ENCODE measurements around the gene PAPSS1.

Gene PAPSS1

DNA sequence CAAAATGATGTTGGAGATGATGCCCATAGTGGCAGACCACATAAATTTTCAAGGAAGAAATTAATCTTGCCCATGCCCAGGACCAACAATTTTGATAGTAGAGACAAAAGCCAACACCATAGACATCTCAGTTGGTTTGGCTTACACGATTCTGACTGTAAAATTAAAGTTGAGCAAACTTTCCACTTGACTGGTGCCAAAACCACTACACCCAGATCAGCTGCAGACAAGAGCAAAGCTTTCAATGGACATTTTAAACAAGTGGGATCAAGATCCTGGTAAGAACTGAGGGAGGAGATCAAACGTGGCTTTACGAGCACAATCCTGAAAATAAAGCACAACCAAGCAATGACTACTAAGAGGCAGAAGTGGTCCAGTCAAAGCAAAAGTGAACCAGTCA lies 90.7 kb downstream of the PAPSS1 start:
- DNase-seq (ENCODE audit: low read depth), result no peak

DNA sequence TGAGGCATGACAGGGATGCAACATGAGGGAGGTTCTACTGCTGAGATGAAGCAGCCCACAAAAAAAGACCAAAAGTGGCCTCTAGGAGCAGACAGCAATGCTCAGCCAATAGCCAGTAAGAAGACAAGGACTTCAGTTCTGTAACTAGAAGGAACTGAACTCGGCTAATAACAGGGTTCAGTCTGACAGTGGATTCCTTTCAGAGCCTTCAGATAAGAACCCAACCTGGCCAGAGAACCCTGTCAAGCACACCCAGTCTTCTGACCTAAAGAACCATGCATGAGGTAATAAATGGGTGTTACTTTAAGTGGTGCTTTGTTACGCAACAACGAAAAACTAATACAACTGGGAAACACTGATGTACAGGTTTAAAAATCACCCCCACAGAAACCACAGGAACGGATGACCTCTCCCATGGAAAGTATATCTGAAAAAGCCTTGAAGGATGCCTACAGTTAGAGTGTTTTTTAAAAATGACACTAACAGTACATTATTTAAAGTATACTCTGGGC lies 94.6 kb downstream of the PAPSS1 start:
- DNase-seq (ENCODE audit: low read depth), result no peak

DNA sequence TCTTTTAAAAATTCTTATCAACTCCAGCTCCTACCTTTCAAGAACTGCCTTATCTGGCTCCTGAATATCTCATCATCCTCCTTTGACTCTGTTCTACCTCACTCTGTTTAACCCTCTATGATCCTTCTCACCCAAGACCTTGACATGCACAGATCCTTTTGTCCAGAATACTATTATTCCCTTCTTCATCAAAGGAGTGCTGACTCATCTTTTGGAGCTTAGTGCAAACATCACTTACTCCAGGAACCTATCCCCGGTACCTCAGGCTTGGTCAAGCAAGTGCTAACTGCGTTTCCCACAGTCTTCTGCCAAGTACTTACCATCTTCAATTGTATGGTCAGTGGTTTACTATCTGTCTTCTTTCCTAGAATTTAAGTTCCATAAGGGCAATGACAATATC lies 96.0 kb downstream of the PAPSS1 start:
- DNase-seq (ENCODE audit: low read depth), result no peak

DNA sequence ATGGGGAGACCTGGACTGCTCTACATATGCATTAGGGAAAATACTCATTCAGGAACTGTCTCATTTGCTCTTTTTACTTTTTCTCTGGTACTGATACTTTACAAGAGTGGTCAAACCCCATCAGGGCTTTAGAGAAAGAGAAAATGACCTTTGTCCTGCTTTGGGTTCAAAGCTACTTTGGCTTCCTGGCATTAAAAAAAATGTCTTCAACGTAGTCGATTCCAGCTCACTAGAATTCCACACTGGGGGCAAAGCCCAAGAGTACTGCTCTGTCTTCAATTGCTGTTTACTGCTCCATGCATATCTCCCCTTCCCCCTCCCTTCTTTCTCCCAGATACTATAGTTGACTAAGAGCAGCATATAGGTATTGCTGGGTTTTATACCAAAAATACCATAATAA lies 98.0 kb downstream of the PAPSS1 start:
- DNase-seq (ENCODE audit: low read depth), result no peak

DNA sequence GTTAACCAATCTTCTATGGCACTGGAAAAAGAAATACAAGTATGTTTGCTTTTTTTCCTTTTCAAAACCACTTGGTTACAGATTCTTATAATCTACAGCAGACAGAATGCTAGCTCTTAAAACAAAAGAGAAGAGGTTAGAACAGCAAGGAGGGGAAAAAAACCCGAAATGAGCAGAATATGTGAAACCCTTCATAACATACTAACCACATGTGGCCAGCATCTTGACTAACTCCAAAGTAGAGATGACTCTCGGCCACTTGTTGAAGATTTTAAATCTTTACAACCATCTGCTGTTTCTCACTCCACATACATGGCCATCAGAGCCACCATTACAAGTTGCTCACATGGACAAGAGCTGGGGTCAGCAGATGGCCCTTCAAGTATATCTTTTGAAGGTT lies 100.3 kb downstream of the PAPSS1 start:
- no peak for DNase-seq (ENCODE audit: low read depth)

DNA sequence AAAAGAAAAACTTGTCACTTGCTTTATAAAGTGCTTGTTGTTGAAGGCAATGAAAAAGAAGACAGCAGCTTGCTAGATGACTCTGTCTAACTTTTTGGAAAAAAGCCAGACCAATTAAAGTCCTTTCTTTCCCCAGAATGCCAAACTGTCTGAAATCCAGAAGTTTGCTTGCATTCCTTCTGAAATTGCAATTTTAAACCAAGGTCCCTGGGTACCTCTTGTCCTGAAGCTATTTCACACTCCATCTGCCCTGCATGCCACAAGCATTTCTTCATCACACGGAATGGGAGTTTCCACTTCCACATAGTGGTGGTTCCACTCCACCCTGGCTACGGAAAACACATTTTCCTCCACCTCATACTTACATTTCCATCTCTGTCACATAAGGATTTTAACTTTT lies 101.0 kb downstream of the PAPSS1 start:
- DNase-seq (ENCODE audit: low read depth), result peak; percentile 89

DNA sequence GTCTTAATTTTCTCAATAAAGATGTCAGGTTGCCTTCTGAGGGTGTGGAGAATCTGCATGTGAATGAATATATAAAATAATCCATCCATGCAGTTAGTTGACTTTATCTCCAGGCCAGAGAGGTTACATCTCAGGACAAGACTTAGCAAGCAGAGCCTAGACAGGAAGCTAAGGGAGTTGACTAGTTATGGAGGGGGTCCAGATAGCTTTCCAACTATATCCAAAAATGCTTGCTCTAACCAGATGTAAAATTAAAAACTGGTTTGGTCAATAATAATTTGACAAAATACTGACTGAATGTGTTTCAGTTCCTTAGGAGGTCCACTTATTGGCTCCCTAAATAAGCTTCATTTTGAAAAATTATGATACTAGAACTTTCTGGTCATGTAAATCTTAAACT lies 101.4 kb downstream of the PAPSS1 start:
- no peak for DNase-seq (ENCODE audit: low read depth)

DNA sequence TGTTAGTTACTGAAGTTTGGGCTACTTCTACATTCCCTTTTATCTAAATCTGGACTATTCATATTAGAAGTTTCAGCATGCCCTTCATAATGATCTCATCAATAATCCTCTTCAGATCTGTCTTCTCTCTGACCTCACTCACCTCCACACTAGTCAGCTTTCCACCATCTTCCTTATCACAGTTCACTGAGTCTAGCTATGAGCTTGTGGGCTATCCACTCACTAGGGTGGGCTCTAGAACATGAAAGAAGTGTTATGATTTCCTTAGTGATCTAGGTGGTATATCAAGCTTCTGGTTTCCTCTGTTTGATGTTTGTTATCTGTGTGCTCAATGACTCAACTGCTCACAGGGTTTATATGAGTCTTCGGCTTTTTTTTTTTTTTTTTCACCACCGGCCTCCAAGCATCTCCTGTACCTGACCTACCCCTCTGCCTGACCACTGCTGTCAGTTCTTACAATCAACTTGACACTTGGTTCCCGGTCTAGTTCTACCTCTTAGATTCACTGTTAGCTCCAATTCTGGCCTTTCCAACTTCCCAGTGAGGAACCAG lies 103.1 kb downstream of the PAPSS1 start:
- no peak for DNase-seq (ENCODE audit: low read depth)

DNA sequence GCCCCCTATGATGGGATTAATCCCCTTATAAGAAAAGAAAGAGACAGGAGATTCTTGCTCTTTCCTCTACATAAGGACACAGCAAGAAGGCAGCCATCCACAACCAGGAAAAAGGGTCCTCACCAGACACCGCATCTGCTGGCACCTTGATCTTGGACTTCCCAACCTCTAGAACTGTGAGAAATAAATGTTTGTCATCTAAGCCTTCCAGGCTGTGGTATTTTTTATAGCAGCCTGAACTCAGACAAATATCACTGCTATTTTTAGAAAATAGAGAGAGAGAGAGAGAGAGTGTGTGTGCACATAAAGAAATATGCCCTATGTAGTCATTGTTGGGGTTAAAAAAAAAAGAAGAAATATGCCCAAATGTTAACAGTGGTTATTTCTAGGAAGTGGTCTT lies 104.2 kb downstream of the PAPSS1 start:
- DNase-seq (ENCODE audit: low read depth), result no peak

DNA sequence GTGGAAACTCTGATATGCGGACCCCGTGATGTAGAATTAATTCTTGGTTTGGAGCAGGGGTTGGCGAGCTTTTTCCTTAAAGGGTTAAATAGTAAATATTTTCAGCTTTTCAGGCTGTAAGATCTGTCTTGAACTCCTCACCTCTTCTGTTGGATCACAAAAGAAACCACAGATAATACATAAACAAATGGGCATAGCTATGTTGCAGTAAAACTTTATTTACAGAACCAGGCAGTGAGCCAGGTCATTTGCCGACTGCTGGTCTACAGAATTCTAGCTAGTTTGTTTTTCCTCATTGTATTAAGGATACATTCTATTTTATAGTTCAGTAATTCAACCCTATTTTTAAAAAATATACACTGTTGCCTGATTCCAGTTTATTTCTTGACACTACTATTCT lies 116.6 kb downstream of the PAPSS1 start:
- DNase-seq (ENCODE audit: low read depth), result peak; percentile 28

DNA sequence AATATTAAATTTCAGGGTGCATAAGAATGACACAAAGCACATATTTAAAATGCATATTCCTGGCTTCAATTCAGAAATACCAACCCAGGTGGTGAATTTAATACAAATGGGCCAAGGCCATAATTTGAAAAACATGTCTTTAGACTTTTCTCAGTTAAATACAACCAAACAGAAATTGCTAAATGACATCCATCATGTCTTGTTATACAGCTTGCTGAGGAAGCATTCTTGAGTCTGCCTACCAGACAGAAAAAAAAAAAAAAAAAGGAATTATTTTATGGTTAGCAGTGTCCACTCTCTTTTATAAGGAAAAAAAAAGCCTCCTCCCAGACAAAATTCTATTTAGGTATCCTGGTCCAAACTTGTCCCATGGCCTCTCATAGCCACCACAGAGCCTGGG lies 119.1 kb downstream of the PAPSS1 start:
- DNase-seq (ENCODE audit: low read depth), result no peak

DNA sequence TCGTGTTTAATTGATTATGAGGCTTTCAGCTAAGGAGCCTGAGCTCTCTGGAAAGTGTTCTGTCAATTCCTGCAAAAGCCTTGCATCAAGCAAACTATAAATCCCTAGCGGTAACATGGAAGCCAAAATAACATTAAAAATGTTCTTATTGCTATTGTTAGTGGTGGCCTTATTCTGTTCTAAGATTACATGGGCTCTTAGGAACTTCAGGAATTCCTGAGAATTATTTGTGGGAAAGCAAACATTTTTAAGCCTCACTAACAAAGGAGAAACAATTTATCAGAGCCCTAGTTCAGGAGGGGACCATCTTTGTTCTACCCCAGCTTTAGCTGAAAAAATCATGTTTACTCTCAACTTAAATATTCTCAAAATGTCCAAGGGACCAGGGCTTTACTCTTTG lies 119.6 kb downstream of the PAPSS1 start:
- DNase-seq (ENCODE audit: low read depth), result peak; percentile 34

DNA sequence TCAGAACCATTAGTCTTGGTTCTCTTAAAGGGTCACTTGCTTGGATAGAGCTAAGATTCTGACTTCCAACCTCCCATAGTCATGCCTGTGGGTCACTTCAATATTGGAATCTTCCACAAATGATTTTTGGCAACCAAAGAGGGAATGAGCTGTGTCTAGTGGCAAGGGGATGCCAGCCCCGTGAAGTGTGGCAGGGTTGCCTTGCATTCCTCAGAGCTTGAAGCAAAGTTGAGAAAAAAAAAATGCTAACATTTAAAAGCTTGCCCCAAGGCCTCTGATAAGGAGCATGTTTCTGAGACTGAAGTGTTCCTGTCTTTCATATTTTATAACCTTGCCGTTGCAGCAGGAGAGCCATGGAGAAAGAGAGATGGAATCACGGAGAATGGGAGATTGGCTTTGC lies 120.2 kb downstream of the PAPSS1 start:
- no peak for DNase-seq (ENCODE audit: low read depth)

DNA sequence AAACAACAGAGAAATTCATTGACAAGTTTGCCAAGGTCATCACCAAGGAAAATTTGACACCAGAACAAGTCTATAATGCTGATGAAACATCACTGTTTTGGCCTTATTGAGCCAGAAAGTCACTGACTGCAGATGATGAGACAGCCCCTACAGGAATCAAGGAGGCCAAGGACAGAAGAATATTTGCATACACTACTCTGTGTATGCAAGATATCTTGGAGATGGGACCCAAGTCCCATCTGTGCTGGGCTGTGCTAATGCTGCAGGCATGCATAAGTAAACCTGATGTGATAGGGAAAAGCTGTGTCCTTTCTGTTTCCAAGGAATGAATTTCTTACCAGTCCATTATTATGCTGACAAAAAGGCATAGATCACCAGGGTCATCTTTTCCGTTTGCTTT lies 126.8 kb downstream of the PAPSS1 start:
- DNase-seq (ENCODE audit: low read depth), result no peak

DNA sequence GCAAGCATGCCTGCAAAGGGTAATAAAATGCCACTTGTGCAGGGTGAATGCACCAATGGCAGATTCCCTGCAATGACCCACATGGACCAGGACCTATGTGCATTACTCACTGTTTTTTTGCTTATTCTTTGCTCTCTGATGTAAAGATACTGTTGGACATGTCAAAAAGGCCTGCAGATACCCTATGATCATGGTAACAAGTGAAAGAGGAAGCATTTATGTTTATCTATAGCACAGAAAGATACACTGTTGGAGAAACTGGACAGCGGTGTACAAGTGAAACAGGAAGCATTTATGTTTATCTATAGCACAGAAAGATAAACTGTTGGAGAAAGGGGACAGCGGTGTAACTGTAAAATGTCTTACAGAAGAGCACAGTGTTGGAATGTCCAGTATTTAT lies 127.5 kb downstream of the PAPSS1 start:
- no peak for DNase-seq (ENCODE audit: low read depth)

DNA sequence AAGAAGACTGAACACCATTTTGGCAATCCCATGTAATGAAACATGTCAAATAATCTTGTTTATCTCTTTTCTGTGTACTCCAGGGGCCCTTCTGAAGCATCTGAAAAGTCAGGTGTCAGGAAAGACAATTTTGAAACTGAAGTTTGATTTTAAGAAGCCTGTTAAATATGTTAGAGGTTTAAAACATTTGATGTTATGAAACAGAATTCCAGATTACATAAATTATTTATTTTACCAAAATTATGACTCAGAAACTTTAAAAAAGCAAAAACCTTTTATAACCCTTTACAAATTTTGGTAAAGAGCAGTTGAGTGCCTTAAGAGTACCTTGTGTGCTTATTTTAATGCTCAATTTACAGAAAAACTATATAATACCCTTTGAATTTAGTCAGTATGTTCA lies 130.8 kb downstream of the PAPSS1 start:
- no peak for DNase-seq (ENCODE audit: low read depth)

DNA sequence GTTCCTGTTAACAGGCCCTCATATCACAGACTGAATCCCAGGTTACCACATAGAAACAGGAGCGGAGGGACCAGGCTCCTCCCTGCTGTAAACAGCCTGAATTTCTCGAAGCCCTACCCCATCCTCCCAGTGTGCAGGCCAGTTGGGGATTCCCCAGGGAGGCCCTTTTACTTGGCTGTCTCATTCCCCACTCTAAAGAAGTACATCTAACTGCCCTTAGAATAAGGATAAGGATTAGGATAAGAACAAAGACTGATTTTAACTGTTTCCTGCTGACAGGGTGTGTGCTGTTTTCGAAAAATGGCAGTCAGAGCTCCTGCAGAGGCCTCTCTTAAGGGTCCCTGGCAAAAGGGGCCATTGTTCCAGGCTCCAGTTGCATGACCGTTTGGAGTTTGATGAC lies 133.7 kb downstream of the PAPSS1 start:
- DNase-seq (ENCODE audit: low read depth), result no peak

DNA sequence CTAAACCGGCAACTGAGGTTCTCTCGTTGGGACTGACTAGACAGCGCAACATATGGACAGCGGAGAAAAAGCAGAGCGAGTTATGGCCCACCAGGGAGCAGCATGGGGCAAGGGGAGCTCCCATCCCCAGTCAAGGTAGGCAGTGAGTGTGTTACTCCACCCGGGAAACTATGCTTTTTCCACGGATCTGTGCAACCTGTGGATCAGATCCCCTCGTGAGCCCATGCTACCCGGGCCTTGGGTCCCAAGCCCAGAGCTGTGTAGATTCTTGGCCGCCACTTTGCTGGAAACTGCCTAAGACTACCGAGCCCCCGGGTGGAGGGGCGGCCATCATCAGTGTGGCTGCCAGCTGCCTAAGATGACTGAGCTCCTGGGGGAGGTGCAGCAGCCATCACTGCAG lies 140.9 kb downstream of the PAPSS1 start:
- DNase-seq (ENCODE audit: low read depth), result no peak

DNA sequence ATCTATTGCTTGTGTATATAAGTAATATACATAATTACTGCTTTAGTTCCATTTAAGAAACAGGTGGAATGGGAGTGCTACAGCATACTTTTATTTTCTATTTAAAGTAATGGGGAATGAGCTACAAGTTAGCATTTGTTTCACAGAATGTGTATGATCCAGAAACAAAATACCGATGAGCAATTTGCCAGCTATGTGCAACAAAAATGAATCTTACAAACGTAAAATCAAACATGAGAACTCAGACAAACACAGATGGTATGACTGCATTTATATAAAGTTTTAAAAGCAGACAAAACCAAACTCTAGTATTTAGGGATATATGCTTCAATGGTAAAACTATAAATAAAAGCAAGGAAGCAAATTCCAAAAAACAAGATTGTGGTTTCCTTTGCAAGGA lies 141.7 kb downstream of the PAPSS1 start:
- DNase-seq (ENCODE audit: low read depth), result no peak

DNA sequence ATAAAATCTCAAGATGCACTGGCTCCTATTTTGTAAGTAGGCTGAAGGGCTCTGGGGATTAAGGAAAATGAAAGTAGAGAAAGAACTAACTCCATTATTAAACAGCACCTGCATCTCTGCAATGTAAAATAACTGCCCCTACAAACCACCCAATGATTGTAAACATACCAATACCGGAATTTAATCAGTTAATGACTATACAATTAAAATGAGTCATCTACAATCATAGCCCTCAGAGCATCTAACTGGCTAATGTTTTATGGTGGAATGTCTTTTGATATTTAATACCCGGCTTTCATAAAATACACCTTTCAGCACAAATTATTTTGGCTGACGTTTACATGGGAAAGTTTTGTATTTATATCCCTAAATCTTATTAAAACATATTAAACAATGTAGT lies 142.3 kb downstream of the PAPSS1 start:
- no peak for DNase-seq (ENCODE audit: low read depth)

DNA sequence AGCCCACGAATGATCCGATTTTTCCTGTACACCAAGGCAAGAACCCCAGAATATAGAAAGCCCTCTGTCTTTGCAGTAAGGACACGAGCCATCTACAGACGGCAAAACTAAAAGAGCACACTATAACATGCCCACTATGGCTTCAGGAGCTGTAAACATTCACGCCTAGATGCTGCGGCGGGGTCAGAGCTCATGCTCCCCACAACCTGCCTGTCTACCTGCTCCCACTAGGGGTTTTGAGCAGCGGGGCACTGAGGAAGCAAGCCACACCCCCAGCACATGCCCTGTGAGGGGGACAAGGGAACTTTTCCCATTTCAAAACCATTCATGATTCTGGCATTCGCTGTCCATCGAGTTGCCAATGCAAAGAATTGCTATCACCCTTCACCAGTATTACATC lies 144.8 kb downstream of the PAPSS1 start:
- DNase-seq (ENCODE audit: low read depth), result no peak

DNA sequence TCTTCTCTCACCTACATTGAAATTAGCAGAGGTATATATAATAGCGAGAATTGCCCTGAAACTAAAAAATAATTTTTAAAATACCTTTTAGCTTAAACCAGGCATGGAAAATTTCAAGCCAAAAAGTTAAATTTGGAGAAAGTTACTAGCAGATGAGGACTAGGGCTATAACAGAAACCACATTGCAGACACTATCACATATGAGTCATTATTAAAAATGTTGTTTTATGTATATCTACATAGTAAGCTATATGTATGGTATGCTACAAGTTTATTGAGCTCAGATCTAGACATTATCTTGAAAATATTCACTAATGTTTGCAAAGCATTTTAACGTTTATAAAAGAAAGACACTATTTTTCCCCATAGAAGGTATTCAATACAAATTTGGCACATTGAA lies 147.8 kb downstream of the PAPSS1 start:
- DNase-seq (ENCODE audit: low read depth), result no peak

DNA sequence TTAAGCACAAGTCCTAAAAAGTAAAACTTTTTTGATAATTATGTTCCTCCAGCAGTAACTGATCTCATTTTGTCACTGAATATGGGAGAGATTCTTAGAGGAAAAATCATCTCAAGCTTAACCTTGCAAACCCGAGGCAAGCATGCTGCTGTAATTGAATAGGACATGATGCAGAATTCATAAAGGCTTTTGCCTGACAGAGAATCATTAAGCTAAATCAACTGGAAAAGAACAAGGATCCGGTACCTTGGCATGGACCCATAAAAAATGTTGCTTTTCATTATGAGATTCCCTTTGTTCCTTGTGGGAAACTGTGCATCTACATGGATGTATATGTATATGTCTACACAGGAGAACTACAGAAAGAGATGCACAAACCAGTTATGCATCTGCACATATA lies 149.1 kb downstream of the PAPSS1 start:
- no peak for DNase-seq (ENCODE audit: low read depth)

DNA sequence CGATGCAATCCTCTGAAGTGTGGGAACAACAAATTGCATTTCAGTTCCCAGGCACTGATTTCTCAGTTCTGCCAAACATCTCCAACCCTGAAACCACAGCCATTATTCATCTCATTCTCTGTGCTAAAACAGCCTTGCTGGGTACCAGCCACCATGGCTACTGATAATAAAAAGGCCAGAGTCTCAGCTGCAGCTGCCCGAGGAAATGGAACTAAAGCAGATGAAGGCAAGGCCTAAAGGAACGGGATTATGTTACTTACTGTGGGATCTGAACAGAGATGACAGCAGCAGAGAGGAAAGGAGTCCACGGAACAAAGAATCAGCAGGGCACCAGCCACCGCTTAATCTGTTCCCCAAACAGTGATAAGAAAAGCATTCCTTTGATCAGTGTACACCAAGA lies 155.7 kb downstream of the PAPSS1 start:
- DNase-seq (ENCODE audit: low read depth), result peak; percentile 25
